Kidney tubule cell (primary cell): ENCODE measurements around the gene ARSG.

Source experiments
- DNase-seq: peaks from one replicate; pipeline ENCODE4 v3.0.0-alpha.2; 2018; ENCODE audit warnings: low spot score

ARSG gene

DNA sequence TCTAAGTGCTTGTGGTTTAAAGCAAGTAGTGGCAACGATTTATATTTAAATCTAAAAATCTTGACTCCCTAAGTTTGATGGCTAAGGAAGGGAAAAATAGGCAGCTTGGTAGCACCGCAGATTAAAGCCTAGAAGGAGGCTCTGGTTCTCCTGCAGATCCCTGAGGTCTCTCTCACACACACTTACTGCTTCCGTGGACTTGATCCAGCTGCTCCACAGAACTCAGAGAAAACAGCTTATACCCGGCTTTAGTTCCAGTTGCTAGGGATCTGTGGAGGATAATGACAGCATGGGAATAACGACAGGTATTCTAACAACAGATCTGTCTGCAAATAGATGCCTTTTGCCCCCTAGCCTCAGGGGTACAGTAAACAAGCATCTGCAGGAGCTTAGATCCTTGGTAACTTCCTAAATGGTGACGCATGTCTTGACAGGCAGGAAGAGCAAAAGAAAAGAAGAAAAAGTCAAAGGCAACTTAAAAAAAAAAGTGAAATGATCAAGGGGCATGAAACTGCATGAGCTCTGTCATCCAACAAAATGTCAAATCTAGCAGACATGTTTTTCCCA, 161.5 kb downstream of the ARSG start:
- no peak for DNase-seq

DNA sequence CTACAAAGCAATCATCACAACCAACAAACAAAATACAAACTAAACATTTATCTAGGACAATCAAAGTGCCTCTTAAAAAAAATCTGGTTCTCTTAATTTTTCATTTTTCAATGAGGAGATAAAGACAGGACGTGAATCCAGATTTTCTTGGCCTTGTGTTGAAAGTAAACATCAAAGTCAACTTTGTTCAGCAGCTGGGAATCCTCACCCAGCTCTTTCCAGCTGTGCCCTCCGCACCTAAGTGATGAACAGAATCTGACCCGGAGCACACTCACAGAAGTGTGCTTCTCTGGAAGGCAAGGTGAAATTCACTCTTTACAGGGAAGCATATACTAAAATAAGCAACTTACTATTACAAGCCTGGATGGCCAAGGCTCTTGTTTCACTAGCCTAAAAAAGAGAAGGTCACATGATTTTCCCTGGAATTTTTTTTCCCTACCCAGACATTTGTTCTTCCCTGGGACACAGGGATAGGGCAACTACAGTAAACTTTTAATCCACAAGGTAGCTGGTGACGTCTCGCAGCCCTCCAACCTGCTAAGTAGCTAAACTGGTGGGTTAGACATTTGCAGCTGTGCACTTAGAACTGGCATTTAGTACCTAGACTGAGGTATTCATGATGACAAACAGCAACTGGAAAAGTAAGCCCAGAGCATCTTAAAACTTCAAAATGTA, 162.8 kb downstream of the ARSG start:
- DNase-seq: no peak

DNA sequence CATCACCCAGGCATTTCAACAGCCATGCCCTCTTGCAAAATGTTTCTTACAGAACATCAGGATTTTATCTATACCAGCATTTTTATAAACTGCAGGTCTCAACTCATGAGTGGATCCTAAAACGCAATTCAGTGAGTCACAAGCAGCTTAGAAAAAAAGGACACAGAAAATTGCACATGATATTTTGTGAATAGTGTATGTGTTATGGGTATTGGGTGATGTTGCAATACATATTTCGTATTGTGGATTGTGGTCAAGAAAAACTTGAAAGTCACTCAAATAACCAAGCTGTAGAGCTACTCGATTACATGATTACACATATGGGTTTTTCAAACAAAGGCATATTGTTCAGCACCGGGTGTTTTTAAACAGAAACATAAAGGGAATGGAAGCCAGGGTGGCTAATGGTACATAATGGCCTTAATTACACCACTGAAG, 164.6 kb downstream of the ARSG start:
- DNase-seq: no peak

DNA sequence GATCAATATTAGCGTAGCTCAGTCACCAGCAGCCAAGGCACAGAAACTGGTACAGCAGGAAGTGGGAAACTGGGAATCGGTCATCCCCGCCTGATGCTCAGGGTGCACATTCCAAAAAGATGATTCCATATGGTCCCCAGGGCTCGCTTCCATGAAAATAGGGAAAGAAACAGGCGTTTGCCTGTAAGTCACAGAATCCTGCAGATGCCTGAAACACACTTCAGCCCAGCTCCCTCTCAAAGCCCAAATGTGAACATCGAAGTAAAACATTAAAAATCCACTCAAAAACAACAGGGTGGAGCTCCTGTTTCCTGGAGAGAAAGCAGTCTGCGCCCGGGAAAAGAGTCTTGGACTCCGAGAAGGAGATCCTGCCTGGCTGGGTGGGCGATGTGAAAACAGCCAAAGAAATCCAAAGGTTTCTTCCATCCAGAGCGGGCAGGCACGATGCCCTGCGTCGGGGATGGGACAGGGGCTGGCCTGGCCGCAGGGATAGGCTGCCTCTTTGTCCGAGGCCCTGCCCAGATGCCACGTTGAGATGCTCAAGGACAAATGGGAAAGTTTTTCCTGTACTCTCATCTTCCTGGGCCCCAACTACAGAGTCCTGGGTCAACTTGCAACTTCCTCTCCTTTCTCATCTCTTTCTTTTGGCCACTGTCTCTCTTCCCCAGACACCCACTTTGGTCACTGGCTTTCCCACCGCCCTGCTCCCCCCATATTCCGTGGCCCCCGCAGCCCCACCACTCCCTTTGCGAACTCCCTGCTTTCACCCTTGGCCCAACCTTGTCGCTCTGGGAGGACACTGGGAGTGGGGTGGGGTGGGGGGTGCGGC, 165.3 kb downstream of the ARSG start:
- peak; percentile 87 for DNase-seq

DNA sequence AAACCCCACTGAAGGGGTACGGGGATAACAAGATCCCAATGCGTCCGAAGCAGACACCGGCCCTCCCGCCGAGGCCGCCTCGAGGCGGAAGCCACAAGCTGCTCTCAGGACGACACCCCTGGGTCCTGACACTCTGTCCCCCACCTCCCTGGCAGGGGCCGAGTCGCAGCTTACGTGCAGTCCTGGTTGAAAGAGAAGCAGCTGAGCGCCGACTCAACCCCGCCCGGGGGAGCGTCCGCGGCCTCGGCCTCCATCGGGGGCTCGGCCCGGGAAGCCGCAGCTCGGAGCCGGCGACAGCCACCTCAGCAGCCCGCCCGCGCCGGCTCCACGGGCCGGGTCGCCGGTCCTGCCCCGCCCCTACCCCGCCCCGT, 165.9 kb downstream of the ARSG start, which contains the start of gene WIPI1:
WIPI1 (minus strand) TSS at position 329 of the 371 bp plus-strand sequence; CDS start at position 254, 75 bp downstream.
- no peak for DNase-seq

DNA sequence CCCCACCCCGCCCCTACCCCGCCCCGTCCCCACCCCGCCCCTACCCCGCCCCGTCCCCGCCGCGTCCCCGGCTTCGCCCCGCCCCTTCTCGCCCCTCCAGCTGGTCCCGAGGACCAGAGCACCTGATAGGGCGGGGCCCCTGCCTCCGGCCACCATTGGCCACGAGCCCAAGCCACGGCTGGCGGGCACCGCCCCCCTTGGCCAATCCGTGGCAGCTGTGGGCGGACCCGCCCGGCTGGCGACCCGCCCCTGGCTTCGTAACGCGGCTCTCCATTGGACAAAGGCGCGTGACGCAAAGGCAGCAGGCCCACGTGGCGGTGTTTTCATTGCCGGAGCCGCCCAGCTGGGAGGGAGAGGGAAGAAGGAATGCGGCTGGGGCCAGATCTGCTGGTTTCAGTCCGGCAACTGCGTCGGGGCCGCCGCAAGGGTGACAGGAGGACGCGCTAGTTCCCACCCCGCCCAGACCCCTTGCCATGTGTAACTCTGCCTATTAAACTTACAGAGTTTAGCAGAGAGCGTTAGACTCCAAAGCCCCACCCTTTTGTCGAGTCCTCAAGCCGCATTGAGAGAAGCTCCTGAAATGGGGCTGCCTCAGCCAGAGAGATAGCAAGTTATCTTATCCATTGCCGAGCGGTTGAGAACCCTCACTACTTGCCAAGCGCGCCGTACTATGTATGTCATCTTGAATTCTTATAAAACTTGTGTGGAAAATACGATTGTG, 166.4 kb downstream of the ARSG start:
- peak; percentile 99 for DNase-seq

DNA sequence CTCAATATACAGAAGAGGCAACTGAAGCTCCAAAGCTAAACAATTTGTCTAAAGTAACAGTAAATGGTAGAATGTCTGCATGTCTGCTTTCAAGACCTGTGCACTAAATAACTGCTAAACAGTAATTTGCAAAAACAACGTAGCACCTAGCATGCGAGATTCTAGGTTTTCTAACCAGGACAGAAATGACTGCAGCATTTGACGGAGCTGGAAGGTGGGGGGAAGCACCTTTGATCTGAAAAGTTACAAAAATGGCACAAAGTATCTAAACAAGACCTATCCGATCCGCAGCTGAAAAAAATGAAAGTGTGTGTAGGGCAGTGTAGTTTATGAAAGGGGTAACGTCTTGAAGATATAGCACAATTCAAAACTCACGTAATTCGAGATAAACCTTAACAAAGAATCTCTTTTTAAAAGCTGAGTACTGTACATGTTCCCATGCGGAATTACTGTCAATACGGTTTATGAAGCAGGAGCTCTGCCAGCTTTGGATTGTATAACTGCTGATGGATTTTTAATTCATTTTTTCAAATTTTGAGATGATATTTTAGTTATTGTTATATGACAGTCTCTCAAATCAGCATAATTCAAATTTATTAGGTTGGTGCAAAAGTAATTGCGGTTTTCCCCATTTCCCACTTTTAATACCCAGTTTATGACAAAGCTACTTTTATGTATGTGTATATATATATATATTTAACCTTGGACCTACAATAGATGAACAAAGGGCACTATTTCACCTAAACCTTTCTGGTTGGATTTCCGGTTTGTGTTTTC, 167.2 kb downstream of the ARSG start:
- DNase-seq: no peak

DNA sequence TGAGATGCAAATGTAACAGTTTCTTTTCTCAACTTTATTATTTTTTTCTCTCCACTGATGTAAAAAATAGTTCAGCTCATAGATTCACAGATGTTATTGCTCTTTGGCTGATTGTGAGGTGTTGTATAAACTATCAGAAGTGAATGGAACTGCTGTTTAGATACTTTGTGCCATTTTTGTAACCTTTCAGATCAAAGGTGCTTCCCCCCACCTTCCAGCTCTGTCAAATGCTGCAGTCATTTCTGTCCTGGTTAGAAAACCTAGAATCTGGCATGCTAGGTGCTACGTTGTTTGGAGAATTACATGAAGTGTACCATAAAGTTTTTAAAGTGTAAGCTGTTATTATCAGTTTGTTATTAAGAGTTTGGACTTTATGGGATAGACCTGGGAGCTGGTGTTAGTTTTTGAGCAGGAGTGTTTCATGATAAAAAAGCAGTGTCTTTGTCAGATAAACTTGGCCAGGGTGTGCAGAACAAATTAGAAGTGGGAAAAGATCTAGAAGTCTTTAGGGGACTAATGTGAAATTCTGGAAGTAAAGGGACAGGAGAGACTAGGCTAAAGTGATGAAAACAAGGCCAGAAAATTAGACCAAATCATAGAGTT, 167.8 kb downstream of the ARSG start:
- no peak for DNase-seq

DNA sequence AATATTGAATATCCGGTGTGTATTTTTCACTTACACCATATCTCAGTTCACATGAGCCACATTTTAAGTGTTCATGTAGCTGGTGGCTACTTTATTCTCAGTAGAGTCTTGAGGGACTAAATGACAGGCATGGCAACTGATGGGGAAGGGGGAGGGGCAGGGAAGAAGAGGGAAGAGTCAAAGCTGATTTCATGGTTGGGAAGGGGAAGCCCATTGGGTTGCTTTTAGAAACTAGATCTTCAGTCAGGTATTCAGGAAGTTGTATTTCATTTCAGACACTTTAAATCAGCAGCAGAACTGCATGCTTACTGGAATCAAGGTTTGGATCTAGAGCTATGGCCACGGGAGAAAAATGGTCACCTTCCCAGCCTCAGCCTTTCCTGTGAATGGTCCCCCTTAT, 168.9 kb downstream of the ARSG start:
- DNase-seq: no peak

DNA sequence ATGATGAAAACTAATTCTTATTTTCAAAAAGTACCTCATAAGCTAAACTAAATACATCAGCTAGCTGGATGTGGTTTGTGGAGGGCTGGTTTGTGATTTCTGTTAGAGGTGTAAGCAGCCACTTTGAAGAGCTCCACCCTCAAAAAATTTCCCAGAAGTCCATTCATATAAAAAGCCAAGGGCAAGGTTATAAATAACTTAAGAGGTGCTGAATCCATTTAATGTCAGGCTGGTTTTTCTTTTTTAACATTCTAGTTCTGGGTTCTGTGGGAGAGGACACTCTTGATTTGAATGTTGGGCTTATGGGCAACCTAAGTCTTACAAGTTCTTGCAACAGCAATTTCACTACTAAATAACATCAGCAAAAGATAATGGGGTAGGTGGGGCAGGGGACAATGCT, 169.4 kb downstream of the ARSG start:
- no peak for DNase-seq

DNA sequence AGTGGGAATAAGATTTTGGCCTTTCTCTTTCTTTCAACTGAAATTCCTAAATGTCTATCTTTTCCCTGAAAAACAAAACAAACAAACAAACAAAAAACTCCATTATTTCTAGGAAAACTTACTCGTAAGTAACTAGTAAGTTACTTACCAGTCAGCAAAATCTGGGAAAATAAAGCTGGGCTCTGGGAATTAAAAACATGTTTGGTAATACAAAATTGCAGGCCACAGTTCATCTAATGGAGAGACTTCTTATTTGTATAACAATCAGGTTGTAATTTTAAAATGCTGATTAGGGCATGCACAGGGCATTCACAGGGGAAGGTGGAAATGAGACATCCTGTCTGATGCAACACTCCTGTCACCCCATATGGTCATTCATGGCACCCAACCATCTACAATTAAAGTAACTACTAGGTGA, 169.8 kb downstream of the ARSG start:
- DNase-seq: no peak

DNA sequence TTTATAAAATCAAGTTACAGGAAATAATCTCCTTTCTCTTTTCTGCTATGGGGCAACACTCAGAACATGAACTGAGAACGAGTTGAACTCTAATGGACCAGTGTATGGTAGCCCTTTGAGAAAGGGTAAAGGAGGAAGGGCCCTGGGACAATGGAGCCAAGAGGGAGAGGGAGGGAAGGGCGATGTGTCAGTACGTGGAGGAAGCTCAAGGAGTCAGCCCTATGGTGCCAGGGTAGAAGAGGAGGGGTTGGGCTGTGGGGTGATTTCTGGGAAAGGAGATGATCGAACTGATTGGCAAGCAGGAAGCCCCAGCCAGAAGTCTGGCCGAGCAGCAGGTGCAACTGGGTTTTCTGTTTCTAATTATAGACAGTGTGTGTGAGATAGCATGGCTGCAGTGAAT, 170.3 kb downstream of the ARSG start:
- DNase-seq: no peak

DNA sequence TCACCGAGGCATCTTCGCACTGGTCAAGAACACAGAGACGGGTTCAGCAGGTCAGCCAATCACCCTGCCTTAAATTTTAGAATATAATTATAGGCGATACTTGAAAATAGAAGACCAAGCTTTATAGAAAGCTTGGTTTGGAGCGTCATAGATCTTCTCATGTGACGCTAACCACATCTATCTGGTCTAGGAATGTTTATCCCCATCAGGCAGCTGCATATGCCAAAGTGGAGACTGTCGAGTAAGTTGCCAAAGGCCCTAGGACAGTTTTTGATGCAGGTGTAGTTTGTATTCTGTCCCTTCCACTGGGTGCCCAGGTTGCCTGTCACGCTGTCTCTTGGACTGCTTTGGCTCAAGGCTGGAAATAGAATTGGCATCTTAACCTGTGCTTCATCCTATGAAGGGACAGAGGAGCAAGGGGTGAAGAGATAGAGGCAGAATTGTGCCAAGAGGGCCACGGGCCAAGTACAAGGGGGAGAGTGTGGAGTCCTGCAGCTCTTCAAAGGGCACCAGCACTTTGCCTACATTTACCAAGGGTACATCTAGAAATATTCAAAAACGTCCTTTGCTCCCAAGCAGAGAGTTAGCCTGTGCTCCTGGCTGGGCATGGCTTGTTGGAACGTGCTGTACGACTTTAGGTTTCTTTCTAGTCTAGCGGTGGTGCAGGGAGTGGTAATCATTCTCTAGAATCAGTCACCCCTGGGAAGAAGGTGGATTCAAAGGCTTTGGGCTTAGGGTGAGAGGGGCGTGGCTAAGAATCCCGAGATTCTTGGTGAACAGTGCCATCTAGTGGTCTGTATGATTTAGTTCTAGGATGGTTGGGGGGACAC, 171.3 kb downstream of the ARSG start:
- DNase-seq: peak; percentile 89

DNA sequence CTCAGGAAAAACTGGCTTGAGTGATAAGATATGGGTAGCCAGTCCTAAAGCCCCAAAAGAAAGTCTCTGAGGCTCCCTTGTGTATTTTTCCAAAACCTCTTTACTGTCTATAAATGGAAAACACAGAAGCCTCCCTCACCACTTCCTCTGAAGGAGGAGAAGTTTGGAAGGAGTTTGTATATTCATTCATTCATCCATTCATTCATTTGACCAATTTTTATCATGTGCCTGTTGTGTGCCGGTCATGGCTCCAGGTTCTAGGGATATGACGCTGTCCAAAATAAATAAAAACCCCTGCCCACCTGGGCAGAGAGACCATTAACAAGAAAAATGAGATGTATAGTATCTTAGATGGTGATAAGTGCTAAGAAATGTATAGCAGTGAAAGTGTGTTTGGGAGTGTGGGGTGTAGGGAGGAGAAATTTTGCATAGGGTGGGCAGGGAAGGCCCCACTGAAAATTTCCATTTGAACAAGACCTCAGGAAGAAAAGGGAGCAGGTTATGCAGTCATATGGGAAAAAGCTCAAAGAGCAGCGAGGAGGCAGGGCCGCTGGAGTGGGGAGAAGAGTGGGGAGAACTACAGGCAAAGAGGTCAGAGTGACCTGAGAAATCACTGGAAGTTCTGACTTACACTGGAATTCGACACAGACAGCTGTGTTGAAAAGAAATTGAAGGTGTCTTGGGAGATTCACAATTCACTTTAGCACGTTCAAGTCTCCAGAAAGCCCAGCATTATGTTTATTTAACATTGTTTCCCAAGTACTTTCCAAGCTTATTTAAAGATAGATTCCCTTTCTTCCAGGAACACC, 172.1 kb downstream of the ARSG start:
- no peak for DNase-seq

DNA sequence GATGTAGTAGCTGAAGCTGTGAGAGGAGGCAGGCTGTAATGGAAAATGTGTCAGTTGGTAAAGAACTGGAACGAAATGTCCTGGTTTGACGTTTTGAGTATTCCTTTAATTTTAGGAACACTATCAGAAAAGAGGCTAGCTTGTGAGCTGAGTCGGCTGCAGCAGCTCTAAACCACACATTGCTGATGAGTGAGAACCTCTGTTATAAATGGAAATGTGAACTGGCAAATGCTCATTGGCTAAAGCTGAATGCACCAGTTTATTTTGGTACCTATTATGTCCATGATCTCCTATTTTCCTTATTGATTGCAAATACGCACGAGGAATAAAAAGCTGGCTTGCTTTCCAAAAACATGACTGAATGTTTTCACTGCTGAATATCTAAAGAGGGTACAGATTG, 177.0 kb downstream of the ARSG start:
- no peak for DNase-seq

DNA sequence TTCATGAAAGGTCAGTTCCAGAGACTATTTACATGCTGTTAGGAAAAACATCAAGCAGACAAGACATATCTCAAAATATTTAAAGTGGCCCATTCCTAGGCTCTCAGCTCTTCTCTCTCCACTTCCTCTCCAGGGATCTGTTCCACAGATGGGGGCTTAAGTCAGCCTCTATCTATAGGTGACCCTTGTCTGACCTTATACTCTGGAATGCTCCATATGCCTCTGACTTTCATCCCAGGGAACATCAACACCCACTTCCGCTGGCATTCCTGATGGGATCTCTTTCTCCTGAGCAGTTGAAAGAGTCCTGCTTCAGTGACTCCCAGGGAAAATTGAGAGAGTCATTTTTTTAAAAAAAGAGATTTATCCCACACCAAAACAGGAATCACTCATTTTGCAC, 177.5 kb downstream of the ARSG start:
- no peak for DNase-seq
